ENCODE data around the gene LCN1.

Gene LCN1

GRCh38 chr9:135551031-135551430 is 29.8 kb downstream of the LCN1 start:
- Histone ChIP-seq H3F3A (ENCODE audit: insufficient read depth, low read length) (no peaks in the 10 kb centered on the region), H3K4me3 (ENCODE audit: low read length) (no peak overlapping the region), H3K9me2 (replicated peaks; ENCODE audit: insufficient read depth, low read length) (no peaks in the 10 kb centered on the region), H3K27ac (ENCODE audit: low read length) (no peak overlapping the region), H3K79me2 (ENCODE audit: low read length) (no peaks in the 10 kb centered on the region), H3K4me2 (ENCODE audit: low read depth, low read length) (no peak overlapping the region), H3K27me3 (replicated peaks; ENCODE audit: insufficient read depth, low read length) (peaks cover 31% of the 10 kb centered on the region), H3K9me3 (replicated peaks; ENCODE audit: insufficient read depth, low read length) (no peaks in the 10 kb centered on the region), H3K36me3 (replicated peaks; ENCODE audit: insufficient read depth, low read length) (no peaks in the 10 kb centered on the region), H2AFZ (ENCODE audit: low read length) (no peak overlapping the region), H3K9ac (ENCODE audit: low read length) (no peak overlapping the region), H3K4me1 (ENCODE audit: low read length) (no peaks in the 10 kb centered on the region), H4K20me1 (ENCODE audit: insufficient read depth, low read length) (no peaks in the 10 kb centered on the region)
- TF ChIP-seq CTCF (IDR thresholded peaks at IDR 0.05; ENCODE audit: low read length), result no peak
- TF ChIP-seq EZH2phosphoT487 (IDR thresholded peaks at IDR 0.05; ENCODE audit: low read length), result no peak
- no peak for TF ChIP-seq EZH2 (optimal IDR thresholded peaks at IDR 0.05; ENCODE audit: low read depth, low read length)
- DNase-seq, result no peak

- H3K4me2 ChIP-seq (ENCODE audit: low read depth, low read length), result no peak overlapping the region
- TF ChIP-seq EZH2phosphoT487 (IDR thresholded peaks at IDR 0.05; ENCODE audit: low read length), result no peak
- TF ChIP-seq EZH2 (optimal IDR thresholded peaks at IDR 0.05; ENCODE audit: low read depth, low read length), result no peak
- TF ChIP-seq CTCF (IDR thresholded peaks at IDR 0.05; ENCODE audit: low read length), result no peak
- H3K9ac ChIP-seq (ENCODE audit: low read length), result no peak overlapping the region
Measured at GRCh38 chr9:135551456-135551855, 30.2 kb downstream of the LCN1 start.

GRCh38 chr9:135552021-135552697 is 30.9 kb downstream of the LCN1 start:
- Histone ChIP-seq H3K4me3 (ENCODE audit: low read length) (no peak overlapping the region), H3K4me2 (ENCODE audit: low read depth, low read length) (no peak overlapping the region), H3K9me2 (replicated peaks; ENCODE audit: insufficient read depth, low read length) (no peaks in the 10 kb centered on the region), H3K9ac (ENCODE audit: low read length) (no peak overlapping the region), H3K4me1 (ENCODE audit: low read length) (no peaks in the 10 kb centered on the region), H3K27me3 (replicated peaks; ENCODE audit: insufficient read depth, low read length) (peaks cover 33% of the 10 kb centered on the region), H3K36me3 (replicated peaks; ENCODE audit: insufficient read depth, low read length) (no peaks in the 10 kb centered on the region), H3K9me3 (replicated peaks; ENCODE audit: insufficient read depth, low read length) (no peaks in the 10 kb centered on the region), H3F3A (ENCODE audit: insufficient read depth, low read length) (no peaks in the 10 kb centered on the region), H4K20me1 (ENCODE audit: insufficient read depth, low read length) (no peaks in the 10 kb centered on the region), H3K27ac (ENCODE audit: low read length) (no peak overlapping the region), H2AFZ (ENCODE audit: low read length) (no peak overlapping the region), H3K79me2 (ENCODE audit: low read length) (no peaks in the 10 kb centered on the region)
- no peak for DNase-seq
- no peak for TF ChIP-seq EZH2 (optimal IDR thresholded peaks at IDR 0.05; ENCODE audit: low read depth, low read length)
- TF ChIP-seq EZH2phosphoT487 (IDR thresholded peaks at IDR 0.05; ENCODE audit: low read length), result no peak
- TF ChIP-seq CTCF (IDR thresholded peaks at IDR 0.05; ENCODE audit: low read length), result no peak

More at GRCh38 chr9:135551456-135551855, 30.2 kb downstream of the LCN1 start:
- Histone ChIP-seq H4K20me1 (ENCODE audit: insufficient read depth, low read length) (no peaks in the 10 kb centered on the region), H3K4me1 (ENCODE audit: low read length) (no peaks in the 10 kb centered on the region), H3K79me2 (ENCODE audit: low read length) (no peaks in the 10 kb centered on the region), H3K27me3 (replicated peaks; ENCODE audit: insufficient read depth, low read length) (peaks cover 33% of the 10 kb centered on the region), H3K4me3 (ENCODE audit: low read length) (no peak overlapping the region), H3F3A (ENCODE audit: insufficient read depth, low read length) (no peaks in the 10 kb centered on the region), H3K9me2 (replicated peaks; ENCODE audit: insufficient read depth, low read length) (no peaks in the 10 kb centered on the region), H3K27ac (ENCODE audit: low read length) (no peak overlapping the region), H3K36me3 (replicated peaks; ENCODE audit: insufficient read depth, low read length) (no peaks in the 10 kb centered on the region), H3K9me3 (replicated peaks; ENCODE audit: insufficient read depth, low read length) (no peaks in the 10 kb centered on the region), H2AFZ (ENCODE audit: low read length) (no peak overlapping the region)
- no peak for DNase-seq

Data from MM.1S (cell line).